HL-60 (cell line): ENCODE measurements around the gene CDC42BPG.

Source experiments
- CTCF ChIP-seq: IDR thresholded peaks from one replicate; pipeline ENCODE4 v1.5.1; 2011; ENCODE audit warnings: low read length, control low read depth, inconsistent platforms; ENCODE audit not compliant: insufficient read depth
- GABPA ChIP-seq: IDR thresholded peaks from 2 replicates; pipeline ENCODE4 v1.6.1; 2012; ENCODE audit warnings: low read depth
- POLR2AphosphoS5 ChIP-seq: IDR thresholded peaks from 2 replicates; pipeline ENCODE4 v1.6.1; 2012; ENCODE audit warnings: low read depth
- REST ChIP-seq: IDR thresholded peaks from 2 replicates; pipeline ENCODE4 v1.6.1; 2012; ENCODE audit warnings: low read depth; ENCODE audit not compliant: insufficient replicate concordance
- SPI1 ChIP-seq: IDR thresholded peaks from 2 replicates; pipeline ENCODE4 v1.6.1; 2012; ENCODE audit warnings: low read depth, mild to moderate bottlenecking, borderline replicate concordance

GRCh38 chr11:64875369-64876228 is 31.1 kb upstream of the CDC42BPG start:
- TF ChIP-seq CTCF, result no peak
- peak; percentile 93 for TF ChIP-seq POLR2AphosphoS5
- TF ChIP-seq REST, result no peak
- no peak for TF ChIP-seq GABPA
- TF ChIP-seq SPI1, result peak; percentile 76; the same call in 1 of the 2 replicates
